RWPE2 (cell line): ENCODE measurements around the gene SYCP2L.
"Not testable (repeated sequence)": the region's sequence is repeated elsewhere in the genome, so short reads cannot be mapped to it uniquely, and the experiment has no call there.

Source experiments
- ATAC-seq: fragments of 200-7000 bp; cut with Tn5 transposase; 3 replicates; pipeline ENCODE4 v1.9.1; 2021; ENCODE audit warnings: low read depth
- DNase-seq: peaks from one replicate; pipeline ENCODE4 v3.0.0-alpha.2; 2020; ENCODE audit warnings: low spot score
- H3K27ac ChIP-seq: fragments of 450-650 bp; 2 replicates; pipeline ENCODE4 v1.5.1; 2017; ENCODE audit warnings: mild to moderate bottlenecking; ENCODE audit not compliant: poor library complexity, severe bottlenecking
- H3K27me3 ChIP-seq: fragments of 250-450 bp; sonication (Bioruptor Pico); 2 replicates; pipeline ENCODE4 v1.5.1; 2021; ENCODE audit warnings: mild to moderate bottlenecking, moderate library complexity; ENCODE audit not compliant: insufficient read depth, poor library complexity, severe bottlenecking
- H3K36me3 ChIP-seq: fragments of 250-450 bp; sonication (Bioruptor Pico); 2 replicates; pipeline ENCODE4 v1.5.1; 2020; ENCODE audit warnings: low read depth, mild to moderate bottlenecking, moderate library complexity
- H3K4me1 ChIP-seq: fragments of 250-450 bp; sonication (Bioruptor Pico); 2 replicates; pipeline ENCODE4 v1.5.1; 2021; ENCODE audit warnings: mild to moderate bottlenecking, moderate library complexity; ENCODE audit not compliant: insufficient read depth, poor library complexity, severe bottlenecking
- H3K4me3 ChIP-seq: fragments of 250-450 bp; sonication (Bioruptor Pico); 2 replicates; pipeline ENCODE4 v1.5.1; 2021; ENCODE audit warnings: mild to moderate bottlenecking, moderate library complexity; ENCODE audit not compliant: severe bottlenecking
- H3K9me3 ChIP-seq: fragments of 250-450 bp; sonication (Bioruptor Pico); 2 replicates; pipeline ENCODE4 v1.5.1; 2021; ENCODE audit warnings: mild to moderate bottlenecking, moderate library complexity; ENCODE audit not compliant: severe bottlenecking
- TF ChIP-seq, protein P1 (sequence below): fragments of 450-650 bp; IDR thresholded peaks from one replicate; pipeline ENCODE4 v1.5.1; 2017; ENCODE audit warnings: mild to moderate bottlenecking, moderate library complexity; ENCODE audit not compliant: poor library complexity, severe bottlenecking

Gene SYCP2L

DNA sequence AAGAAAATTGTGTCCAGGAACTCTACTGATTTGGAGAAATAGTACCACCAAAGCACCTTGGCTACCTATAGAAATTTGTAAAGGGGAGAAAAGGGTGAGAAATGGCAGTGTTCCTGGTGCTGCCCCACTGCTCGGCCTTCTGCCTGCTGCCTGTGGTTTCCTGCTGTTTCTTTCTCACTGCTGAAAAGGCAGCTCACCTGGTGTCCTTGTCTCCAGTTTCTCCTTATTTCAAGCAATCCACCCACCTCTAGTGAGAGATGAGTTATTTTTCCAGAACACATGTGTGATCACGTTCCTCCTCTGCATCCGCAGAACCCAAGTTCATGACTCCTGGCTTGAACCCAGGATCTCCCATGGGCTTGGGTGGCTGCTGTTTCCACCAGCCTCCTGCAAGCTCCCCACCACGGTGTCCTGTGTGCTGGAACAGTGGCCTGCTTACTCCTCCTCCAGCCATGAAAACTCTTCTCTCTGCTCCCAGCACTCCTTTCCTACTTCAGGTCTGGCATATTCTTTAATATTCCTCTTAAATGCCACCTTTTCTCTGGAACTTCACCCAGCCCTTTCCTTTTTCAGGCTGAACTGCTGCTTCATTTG, 108.4 kb downstream of the SYCP2L start:
- Histone ChIP-seq H3K27me3 (no peaks in the 10 kb centered on the region), H3K27ac (no peak overlapping the region), H3K36me3 (no peaks in the 10 kb centered on the region), H3K4me3 (no peak overlapping the region), H3K4me1 (no peaks in the 10 kb centered on the region), H3K9me3 (no peaks in the 10 kb centered on the region)
- ATAC-seq (no peak), DNase-seq (no peak)
- TF ChIP-seq, protein P1, sequence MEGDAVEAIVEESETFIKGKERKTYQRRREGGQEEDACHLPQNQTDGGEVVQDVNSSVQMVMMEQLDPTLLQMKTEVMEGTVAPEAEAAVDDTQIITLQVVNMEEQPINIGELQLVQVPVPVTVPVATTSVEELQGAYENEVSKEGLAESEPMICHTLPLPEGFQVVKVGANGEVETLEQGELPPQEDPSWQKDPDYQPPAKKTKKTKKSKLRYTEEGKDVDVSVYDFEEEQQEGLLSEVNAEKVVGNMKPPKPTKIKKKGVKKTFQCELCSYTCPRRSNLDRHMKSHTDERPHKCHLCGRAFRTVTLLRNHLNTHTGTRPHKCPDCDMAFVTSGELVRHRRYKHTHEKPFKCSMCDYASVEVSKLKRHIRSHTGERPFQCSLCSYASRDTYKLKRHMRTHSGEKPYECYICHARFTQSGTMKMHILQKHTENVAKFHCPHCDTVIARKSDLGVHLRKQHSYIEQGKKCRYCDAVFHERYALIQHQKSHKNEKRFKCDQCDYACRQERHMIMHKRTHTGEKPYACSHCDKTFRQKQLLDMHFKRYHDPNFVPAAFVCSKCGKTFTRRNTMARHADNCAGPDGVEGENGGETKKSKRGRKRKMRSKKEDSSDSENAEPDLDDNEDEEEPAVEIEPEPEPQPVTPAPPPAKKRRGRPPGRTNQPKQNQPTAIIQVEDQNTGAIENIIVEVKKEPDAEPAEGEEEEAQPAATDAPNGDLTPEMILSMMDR, result no peak

DNA sequence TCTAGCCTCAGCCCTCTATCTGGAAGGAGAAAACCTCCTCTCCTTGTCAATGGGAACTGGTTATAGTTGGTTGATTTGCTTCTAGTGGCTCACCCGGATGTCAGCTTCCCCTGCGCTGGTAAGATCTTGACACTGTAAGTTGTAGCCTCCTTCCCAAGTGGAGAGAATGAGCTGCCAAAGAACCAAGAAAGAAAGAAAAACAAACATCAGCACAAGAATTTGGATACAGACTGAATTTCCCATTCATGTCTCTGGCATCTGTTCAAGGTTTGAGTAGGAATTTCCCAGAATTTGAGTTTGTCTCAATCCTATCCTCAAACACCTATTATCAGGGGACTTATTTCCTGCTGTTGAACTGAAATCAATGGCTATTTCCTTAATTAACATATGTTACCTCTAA, 113.1 kb downstream of the SYCP2L start:
- H3K36me3 ChIP-seq, result no peaks in the 10 kb centered on the region
- no peak for ATAC-seq
- H3K9me3 ChIP-seq, result no peaks in the 10 kb centered on the region
- no peak overlapping the region for H3K27ac ChIP-seq
- TF ChIP-seq, protein P1, result no peak
- H3K27me3 ChIP-seq, result no peaks in the 10 kb centered on the region
- H3K4me3 ChIP-seq, result no peak overlapping the region
- no peaks in the 10 kb centered on the region for H3K4me1 ChIP-seq
- DNase-seq, result no peak

DNA sequence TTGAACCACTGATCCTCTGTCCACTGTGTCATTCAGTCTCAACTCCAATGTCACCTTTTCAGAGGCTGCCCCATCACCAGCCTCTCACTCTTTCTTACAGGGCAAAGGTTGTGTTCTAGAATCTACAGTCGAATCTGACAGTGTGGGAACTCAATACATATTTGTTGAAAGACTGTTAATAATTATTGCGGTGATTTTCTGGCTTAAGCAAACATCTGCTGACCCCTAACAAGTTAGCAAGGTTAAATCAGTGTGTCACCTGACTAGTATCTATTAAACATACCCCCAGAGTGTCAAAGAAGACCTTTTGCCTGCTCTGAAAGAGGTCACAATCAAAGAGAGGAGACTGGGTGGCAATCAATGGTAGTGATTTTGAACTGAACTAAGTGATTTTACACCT, 115.3 kb downstream of the SYCP2L start:
- Histone ChIP-seq H3K4me3 (no peak overlapping the region), H3K9me3 (no peaks in the 10 kb centered on the region), H3K36me3 (no peaks in the 10 kb centered on the region), H3K4me1 (no peaks in the 10 kb centered on the region), H3K27ac (no peak overlapping the region), H3K27me3 (no peaks in the 10 kb centered on the region)
- DNase-seq (no peak), ATAC-seq (no peak)
- TF ChIP-seq, protein P1, result no peak

DNA sequence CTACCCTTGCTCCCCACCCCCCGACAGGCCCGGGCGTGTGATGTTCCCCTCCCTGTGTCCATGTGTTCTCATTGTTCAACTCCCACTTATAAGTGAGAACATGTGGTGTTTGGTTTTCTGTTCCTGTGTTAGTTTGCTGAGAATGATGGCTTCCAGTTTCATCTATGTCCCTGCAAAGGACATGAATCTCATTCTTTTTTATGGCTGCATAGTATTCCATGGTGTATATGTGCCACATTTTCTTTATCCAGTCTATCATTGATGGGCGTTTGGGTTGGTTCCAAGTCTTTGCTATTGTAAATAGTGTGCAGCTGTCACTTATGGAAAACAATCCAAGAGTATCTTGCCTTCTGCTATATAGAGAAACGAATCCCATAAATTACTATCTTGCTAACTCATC, 116.4 kb downstream of the SYCP2L start:
- not testable (repeated sequence) for H3K27ac ChIP-seq, H3K9me3 ChIP-seq, H3K4me1 ChIP-seq, H3K4me3 ChIP-seq, DNase-seq, H3K36me3 ChIP-seq, ATAC-seq, H3K27me3 ChIP-seq

DNA sequence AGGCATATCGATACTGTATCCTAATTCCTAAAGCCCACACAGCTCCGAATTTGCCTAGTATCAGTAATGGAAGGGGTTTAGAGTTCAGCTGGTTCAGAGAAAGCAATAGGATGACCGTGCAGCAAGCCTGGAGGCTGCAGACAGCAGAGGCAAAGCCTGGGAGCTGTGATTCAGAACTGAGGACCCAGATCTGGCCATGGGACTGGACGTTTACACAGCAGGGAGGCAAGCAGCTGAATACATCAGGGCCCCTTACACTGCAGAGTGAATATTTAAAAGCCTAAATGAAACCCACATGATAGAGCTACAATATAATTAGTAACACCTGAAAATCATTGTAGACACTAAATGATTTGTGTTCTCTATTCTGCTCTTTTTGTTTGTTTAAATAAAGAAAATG, 119.2 kb downstream of the SYCP2L start:
- Histone ChIP-seq H3K4me3 (no peak overlapping the region), H3K9me3 (no peaks in the 10 kb centered on the region), H3K4me1 (peaks cover 25% of the 10 kb centered on the region), H3K27ac (no peak overlapping the region), H3K36me3 (no peaks in the 10 kb centered on the region), H3K27me3 (no peaks in the 10 kb centered on the region)
- no peak for DNase-seq
- TF ChIP-seq, protein P1, result no peak
- ATAC-seq, result no peak
